ENCODE data around the gene CACNA1D.
"Not testable (repeated sequence)": the region's sequence is repeated elsewhere in the genome, so short reads cannot be mapped to it uniquely, and the experiment has no call there.

The CACNA1D gene

GRCh38 chr3:53555068-53555588 is 60.7 kb downstream of the CACNA1D start:
- H3K4me1 ChIP-seq (ENCODE audit: control insufficient read depth, insufficient read depth, low read length) = no peaks in the 10 kb centered on the region
- H3K36me3 ChIP-seq (ENCODE audit: control insufficient read depth, insufficient read depth, low read length) = no peaks in the 10 kb centered on the region
- no peak overlapping the region for H3K9ac ChIP-seq (ENCODE audit: low read depth, low read length)
- H3K9me3 ChIP-seq (ENCODE audit: control insufficient read depth, insufficient read depth, low read length) = no peaks in the 10 kb centered on the region
- no peaks in the 10 kb centered on the region for H3K27me3 ChIP-seq (ENCODE audit: control insufficient read depth, insufficient read depth, low read length)
- H3K4me3 ChIP-seq (ENCODE audit: low read depth, low read length) = no peak overlapping the region

DNA sequence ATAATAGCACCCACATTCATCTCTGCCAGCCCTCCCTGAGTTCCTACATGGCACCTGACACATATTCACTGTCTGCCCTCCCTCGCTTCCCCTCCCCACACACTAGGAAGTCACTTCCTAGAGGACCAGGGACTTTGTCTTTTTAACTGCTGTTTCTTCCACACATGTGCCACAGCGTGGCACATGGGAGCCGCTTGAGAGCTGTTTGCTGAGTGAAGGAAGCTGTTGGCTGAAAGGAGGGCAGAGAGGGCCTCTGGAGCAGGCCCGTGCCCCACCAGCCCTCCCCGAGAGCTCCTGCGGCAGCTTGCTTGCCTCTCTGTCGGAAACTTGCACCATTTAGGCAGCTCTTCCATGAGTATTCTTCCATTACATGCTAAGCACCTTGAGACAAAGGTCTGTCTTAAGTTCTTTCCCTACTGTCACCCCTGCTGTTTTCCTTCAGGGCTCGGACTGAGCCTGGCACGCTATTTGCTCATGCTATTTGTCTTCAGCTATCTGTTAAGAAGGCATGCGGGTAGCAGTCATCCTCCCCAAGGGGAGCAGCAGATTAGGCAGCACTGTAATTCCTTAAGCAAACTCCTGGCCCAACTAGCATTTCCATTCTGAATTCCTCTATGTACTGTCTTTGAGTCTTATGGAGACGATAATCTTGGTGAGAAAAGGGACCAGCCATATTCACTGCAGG is 72.2 kb downstream of the CACNA1D start:
- Histone ChIP-seq H3K27me3 (ENCODE audit: control insufficient read depth, insufficient read depth, low read length) (no peaks in the 10 kb centered on the region), H3K4me1 (ENCODE audit: control insufficient read depth, insufficient read depth, low read length) (no peaks in the 10 kb centered on the region), H3K9me3 (ENCODE audit: control insufficient read depth, insufficient read depth, low read length) (no peaks in the 10 kb centered on the region), H3K4me3 (ENCODE audit: low read depth, low read length) (no peak overlapping the region), H3K9ac (ENCODE audit: low read depth, low read length) (no peak overlapping the region), H3K36me3 (ENCODE audit: control insufficient read depth, insufficient read depth, low read length) (no peaks in the 10 kb centered on the region)

DNA sequence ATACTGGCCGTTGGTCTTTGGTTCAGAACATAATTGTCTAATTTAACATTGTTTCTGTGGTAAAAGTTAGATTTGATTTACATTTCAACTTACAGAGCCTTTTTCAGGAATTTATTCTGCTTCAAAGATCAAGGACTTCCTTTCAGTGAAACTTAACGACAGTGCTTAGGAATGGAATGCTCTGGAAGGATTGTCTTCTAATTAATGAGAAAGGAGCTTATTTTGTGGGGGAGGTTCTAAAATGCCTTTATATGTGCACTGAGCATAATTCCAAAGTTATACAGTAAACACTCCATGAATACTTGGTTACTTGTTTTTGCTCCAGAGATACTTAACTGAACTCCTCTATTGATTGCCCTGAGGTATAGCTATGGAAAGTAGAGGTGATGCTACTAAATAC is 75.7 kb downstream of the CACNA1D start:
- Histone ChIP-seq H3K27me3 (ENCODE audit: control insufficient read depth, insufficient read depth, low read length) (no peaks in the 10 kb centered on the region), H3K4me3 (ENCODE audit: low read depth, low read length) (no peak overlapping the region), H3K9ac (ENCODE audit: low read depth, low read length) (no peak overlapping the region), H3K9me3 (ENCODE audit: control insufficient read depth, insufficient read depth, low read length) (no peaks in the 10 kb centered on the region), H3K36me3 (ENCODE audit: control insufficient read depth, insufficient read depth, low read length) (no peaks in the 10 kb centered on the region), H3K4me1 (ENCODE audit: control insufficient read depth, insufficient read depth, low read length) (no peaks in the 10 kb centered on the region)

DNA sequence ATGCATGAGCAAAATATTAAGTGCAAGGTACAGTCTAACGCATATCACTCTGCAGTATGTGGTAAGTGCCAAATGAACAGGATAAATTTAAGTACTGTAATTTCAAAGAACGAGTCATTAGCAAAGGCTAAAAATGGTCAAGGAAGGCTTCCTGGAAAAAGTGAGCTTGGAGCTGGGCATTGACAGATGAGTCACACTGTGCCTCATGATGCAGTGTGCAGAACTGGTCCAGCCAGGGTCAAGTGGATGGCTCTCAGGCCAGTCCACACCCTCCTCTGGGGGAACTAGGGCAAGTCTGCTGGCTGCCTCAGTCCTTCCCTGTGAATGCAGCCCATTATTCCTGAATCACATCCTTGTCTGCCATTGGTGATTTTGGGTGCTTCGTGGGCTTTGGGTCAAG is 76.3 kb downstream of the CACNA1D start:
- Histone ChIP-seq H3K4me3 (ENCODE audit: low read depth, low read length) (no peak overlapping the region), H3K4me1 (ENCODE audit: control insufficient read depth, insufficient read depth, low read length) (no peaks in the 10 kb centered on the region), H3K27me3 (ENCODE audit: control insufficient read depth, insufficient read depth, low read length) (no peaks in the 10 kb centered on the region), H3K9ac (ENCODE audit: low read depth, low read length) (no peak overlapping the region), H3K9me3 (ENCODE audit: control insufficient read depth, insufficient read depth, low read length) (no peaks in the 10 kb centered on the region), H3K36me3 (ENCODE audit: control insufficient read depth, insufficient read depth, low read length) (no peaks in the 10 kb centered on the region)

- Histone ChIP-seq H3K4me3 (ENCODE audit: low read depth, low read length) (no peak overlapping the region), H3K9ac (ENCODE audit: low read depth, low read length) (no peak overlapping the region), H3K36me3 (ENCODE audit: control insufficient read depth, insufficient read depth, low read length) (no peaks in the 10 kb centered on the region), H3K4me1 (ENCODE audit: control insufficient read depth, insufficient read depth, low read length) (no peaks in the 10 kb centered on the region), H3K27me3 (ENCODE audit: control insufficient read depth, insufficient read depth, low read length) (no peaks in the 10 kb centered on the region), H3K9me3 (ENCODE audit: control insufficient read depth, insufficient read depth, low read length) (no peaks in the 10 kb centered on the region)
Measured at GRCh38 chr3:53571264-53571663, 76.9 kb downstream of the CACNA1D start.

DNA sequence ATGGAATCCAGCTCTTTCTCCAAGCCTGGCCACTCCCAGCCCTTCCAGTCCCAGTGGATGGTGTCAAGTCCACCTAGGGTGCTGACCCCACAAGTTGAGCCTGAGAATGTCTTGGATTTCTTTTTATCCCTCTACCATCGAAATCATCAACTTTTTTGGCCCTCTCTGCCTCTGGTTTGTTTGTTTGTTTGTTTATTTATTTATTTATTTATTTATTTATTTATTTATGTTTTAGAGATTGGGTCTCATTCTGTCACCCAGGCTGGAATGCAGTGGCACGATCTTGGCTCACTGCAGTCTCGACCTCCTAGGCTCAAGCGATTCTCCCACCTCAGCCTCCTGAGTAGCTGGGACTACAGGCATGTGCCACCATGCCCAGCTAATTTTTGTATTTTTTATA is 77.8 kb downstream of the CACNA1D start:
- H3K4me1 ChIP-seq (ENCODE audit: control insufficient read depth, insufficient read depth, low read length); H3K4me3 ChIP-seq (ENCODE audit: low read depth, low read length); H3K9me3 ChIP-seq (ENCODE audit: control insufficient read depth, insufficient read depth, low read length); H3K27me3 ChIP-seq (ENCODE audit: control insufficient read depth, insufficient read depth, low read length); H3K36me3 ChIP-seq (ENCODE audit: control insufficient read depth, insufficient read depth, low read length); H3K9ac ChIP-seq (ENCODE audit: low read depth, low read length): not testable (repeated sequence)

DNA sequence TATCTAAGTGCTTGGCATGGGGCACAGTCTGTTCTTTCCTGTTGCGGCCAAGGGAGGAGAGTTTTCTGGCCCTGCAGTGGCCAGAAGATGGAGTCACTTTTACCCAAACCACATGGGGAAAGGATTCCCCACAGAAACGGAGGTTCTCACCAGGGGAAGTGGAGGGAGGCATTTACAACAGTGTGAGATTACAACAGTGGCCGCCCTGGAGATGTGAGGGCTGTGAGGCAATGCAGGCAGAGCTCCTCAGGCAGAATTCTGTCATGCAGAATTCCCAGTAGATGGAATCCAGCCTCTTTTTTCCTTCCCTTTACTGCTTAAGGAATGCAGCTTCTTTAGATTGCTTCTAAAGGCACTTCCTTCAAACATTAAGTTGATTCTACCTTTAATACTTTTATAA is 83.1 kb downstream of the CACNA1D start:
- Histone ChIP-seq H3K36me3 (ENCODE audit: control insufficient read depth, insufficient read depth, low read length) (no peaks in the 10 kb centered on the region), H3K4me1 (ENCODE audit: control insufficient read depth, insufficient read depth, low read length) (no peaks in the 10 kb centered on the region), H3K4me3 (ENCODE audit: low read depth, low read length) (no peak overlapping the region), H3K27me3 (ENCODE audit: control insufficient read depth, insufficient read depth, low read length) (no peaks in the 10 kb centered on the region), H3K9me3 (ENCODE audit: control insufficient read depth, insufficient read depth, low read length) (no peaks in the 10 kb centered on the region), H3K9ac (ENCODE audit: low read depth, low read length) (no peak overlapping the region)

- Histone ChIP-seq H3K27me3 (ENCODE audit: control insufficient read depth, insufficient read depth, low read length) (no peaks in the 10 kb centered on the region), H3K9ac (ENCODE audit: low read depth, low read length) (no peak overlapping the region), H3K4me1 (ENCODE audit: control insufficient read depth, insufficient read depth, low read length) (no peaks in the 10 kb centered on the region), H3K36me3 (ENCODE audit: control insufficient read depth, insufficient read depth, low read length) (no peaks in the 10 kb centered on the region), H3K9me3 (ENCODE audit: control insufficient read depth, insufficient read depth, low read length) (no peaks in the 10 kb centered on the region), H3K4me3 (ENCODE audit: low read depth, low read length) (no peak overlapping the region)
Measured at GRCh38 chr3:53579636-53580035, 85.2 kb downstream of the CACNA1D start.

- Histone ChIP-seq H3K27me3 (ENCODE audit: control insufficient read depth, insufficient read depth, low read length) (no peaks in the 10 kb centered on the region), H3K36me3 (ENCODE audit: control insufficient read depth, insufficient read depth, low read length) (no peaks in the 10 kb centered on the region), H3K4me3 (ENCODE audit: low read depth, low read length) (no peak overlapping the region), H3K9me3 (ENCODE audit: control insufficient read depth, insufficient read depth, low read length) (no peaks in the 10 kb centered on the region), H3K4me1 (ENCODE audit: control insufficient read depth, insufficient read depth, low read length) (no peaks in the 10 kb centered on the region), H3K9ac (ENCODE audit: low read depth, low read length) (no peak overlapping the region)
Measured at GRCh38 chr3:53581671-53582070, 87.3 kb downstream of the CACNA1D start.

- Histone ChIP-seq H3K4me3 (ENCODE audit: low read depth, low read length) (no peak overlapping the region), H3K27me3 (ENCODE audit: control insufficient read depth, insufficient read depth, low read length) (no peaks in the 10 kb centered on the region), H3K36me3 (ENCODE audit: control insufficient read depth, insufficient read depth, low read length) (no peaks in the 10 kb centered on the region), H3K9me3 (ENCODE audit: control insufficient read depth, insufficient read depth, low read length) (no peaks in the 10 kb centered on the region), H3K4me1 (ENCODE audit: control insufficient read depth, insufficient read depth, low read length) (no peaks in the 10 kb centered on the region), H3K9ac (ENCODE audit: low read depth, low read length) (no peak overlapping the region)
Measured at GRCh38 chr3:53583161-53583690, 88.8 kb downstream of the CACNA1D start.

DNA sequence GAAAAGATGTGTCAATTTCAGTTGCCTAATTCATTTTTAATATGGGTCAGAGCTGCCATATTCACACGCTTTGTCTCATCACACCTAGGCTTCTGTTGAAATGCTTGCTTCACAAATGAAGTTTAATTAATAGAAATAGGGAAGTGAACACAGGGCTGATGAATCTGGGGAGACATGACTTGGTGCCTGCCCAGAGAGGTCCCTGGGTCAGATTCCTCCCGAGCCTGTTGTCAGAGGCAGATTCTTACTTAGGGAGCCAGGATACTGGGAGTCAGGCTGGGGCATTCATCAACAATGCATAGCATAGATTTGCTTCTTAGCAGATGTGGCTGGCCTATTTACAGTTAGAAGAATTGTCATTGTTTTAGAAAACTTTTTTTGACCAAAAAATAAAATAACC is 90.6 kb downstream of the CACNA1D start:
- H3K9ac ChIP-seq (ENCODE audit: low read depth, low read length) = no peak overlapping the region
- H3K4me1 ChIP-seq (ENCODE audit: control insufficient read depth, insufficient read depth, low read length) = no peaks in the 10 kb centered on the region
- H3K27me3 ChIP-seq (ENCODE audit: control insufficient read depth, insufficient read depth, low read length) = no peaks in the 10 kb centered on the region
- no peak overlapping the region for H3K4me3 ChIP-seq (ENCODE audit: low read depth, low read length)
- no peaks in the 10 kb centered on the region for H3K36me3 ChIP-seq (ENCODE audit: control insufficient read depth, insufficient read depth, low read length)
- H3K9me3 ChIP-seq (ENCODE audit: control insufficient read depth, insufficient read depth, low read length) = no peaks in the 10 kb centered on the region

- no peaks in the 10 kb centered on the region for H3K36me3 ChIP-seq (ENCODE audit: control insufficient read depth, insufficient read depth, low read length)
- no peaks in the 10 kb centered on the region for H3K27me3 ChIP-seq (ENCODE audit: control insufficient read depth, insufficient read depth, low read length)
- no peaks in the 10 kb centered on the region for H3K9me3 ChIP-seq (ENCODE audit: control insufficient read depth, insufficient read depth, low read length)
- no peak overlapping the region for H3K4me3 ChIP-seq (ENCODE audit: low read depth, low read length)
- no peaks in the 10 kb centered on the region for H3K4me1 ChIP-seq (ENCODE audit: control insufficient read depth, insufficient read depth, low read length)
- H3K9ac ChIP-seq (ENCODE audit: low read depth, low read length) = no peak overlapping the region
Measured at GRCh38 chr3:53585627-53586026, 91.2 kb downstream of the CACNA1D start.
